AG04449 (cell line): ENCODE results near the gene NEO1.

ENCODE experiments used
- CTCF ChIA-PET: fragments of 350-600 bp; formaldehyde crosslinking; extraction: SDS; loops from one replicate; lab custom pipeline; 2021; ENCODE audit warnings: antibody characterized with exemption; lab: Yijun Ruan, JAX
- POLR2A ChIA-PET: fragments of 400-600, 350-600 bp; formaldehyde crosslinking; extraction: SDS; loops from one replicate; lab custom pipeline; 2020; ENCODE audit warnings: antibody characterized with exemption, inconsistent platforms; lab: Yijun Ruan, JAX
- DNase-seq: peaks from one replicate; pipeline ENCODE4 v3.0.0-alpha.2; 2010; ENCODE audit warnings: low read depth, low spot score
- H3K4me3 ChIP-seq: 2 replicates; pipeline ENCODE4 v1.5.1; 2011; ENCODE audit warnings: low read depth, mild to moderate bottlenecking, control low read depth, low read length
- CTCF ChIP-seq: IDR thresholded peaks from one replicate; pipeline ENCODE4 v1.5.1; 2011; ENCODE audit warnings: mild to moderate bottlenecking, moderate library complexity, low read length, control low read depth, inconsistent platforms; ENCODE audit not compliant: insufficient read depth; ENCODE audit errors: missing control alignments

NEO1 gene

GRCh38 chr15:73264881-73265280 lies 212.6 kb downstream of the NEO1 start:
- DNase-seq = no peak
- no peak overlapping the region for H3K4me3 ChIP-seq
- TF ChIP-seq CTCF = no peak
- ChIA-PET CTCF (interaction anchor here (1.0 to 7.8 kb wide), 9 partner anchors 10 to 542 kb away, joined by 3 to 111 read pairs (median 6); no protein-coding TSS in a partner anchor), POLR2A (no interaction called here)

- no peak for DNase-seq
- TF ChIP-seq CTCF = peak; percentile 70
- POLR2A ChIA-PET = no interaction called here
Measured at GRCh38 chr15:73265536-73266153, 213.4 kb downstream of the NEO1 start.

GRCh38 chr15:73268457-73268856 lies 216.2 kb downstream of the NEO1 start:
- ChIA-PET CTCF (interaction anchor here (1.0 to 7.8 kb wide), 5 partner anchors 9 to 25 kb away, joined by 3 to 111 read pairs (median 4); no protein-coding TSS in a partner anchor), POLR2A (no interaction called here)
- no peak for TF ChIP-seq CTCF
- H3K4me3 ChIP-seq = no peak overlapping the region
- DNase-seq = no peak

More at GRCh38 chr15:73265536-73266153, 213.4 kb downstream of the NEO1 start:
- CTCF ChIA-PET = interaction anchor here (0.7 to 7.8 kb wide), 11 partner anchors 11 to 543 kb away, joined by 3 to 111 read pairs (median 5); no protein-coding TSS in a partner anchor
- no peak overlapping the region for H3K4me3 ChIP-seq

GRCh38 chr15:73270366-73271097 lies 218.3 kb downstream of the NEO1 start:
- no peak for TF ChIP-seq CTCF
- ChIA-PET CTCF (interaction anchor here (9.9 kb wide), 1 partner anchor 31 kb away, joined by 193 read pairs; no protein-coding TSS in a partner anchor), POLR2A (no interaction called here)
- no peak for DNase-seq
- no peak overlapping the region for H3K4me3 ChIP-seq

- peak; percentile 73 for TF ChIP-seq CTCF
- H3K4me3 ChIP-seq = no peak overlapping the region
- POLR2A ChIA-PET = no interaction called here
- CTCF ChIA-PET = interaction anchor here (0.6 to 12.2 kb wide), 15 partner anchors 9 to 674 kb away, joined by 3 to 193 read pairs (median 6); no protein-coding TSS in a partner anchor
- no peak for DNase-seq
Measured at GRCh38 chr15:73273181-73274002, 221.1 kb downstream of the NEO1 start.
